MG63 (cell line): ENCODE measurements around the gene ARL13B. TPM values are rescaled to one million over a fixed set of nuclear protein-coding genes. Genes with fewer than 3 reads are reported as not detected.
"Not testable (repeated sequence)": the region's sequence is repeated elsewhere in the genome, so short reads cannot be mapped to it uniquely, and the experiment has no call there.

Source experiments
- DNase-seq: peaks from one replicate; pipeline ENCODE4 v3.0.0-alpha.2; 2020
- H3K27me3 ChIP-seq: fragments of 250-450 bp; sonication (Bioruptor Pico); 2 replicates; pipeline ENCODE4 v1.5.1; 2020; ENCODE audit warnings: mild to moderate bottlenecking, moderate library complexity
- H3K36me3 ChIP-seq: fragments of 250-450 bp; sonication (Bioruptor Pico); 2 replicates; pipeline ENCODE4 v1.5.1; 2020; ENCODE audit warnings: mild to moderate bottlenecking, moderate library complexity
- H3K4me3 ChIP-seq: fragments of 250-450 bp; sonication (Bioruptor Pico); 2 replicates; pipeline ENCODE4 v1.5.1; 2020; ENCODE audit warnings: mild to moderate bottlenecking, moderate library complexity
- H3K9me3 ChIP-seq: fragments of 250-450 bp; sonication (Bioruptor Pico); 2 replicates; pipeline ENCODE4 v1.5.1; 2020; ENCODE audit warnings: mild to moderate bottlenecking, moderate library complexity
- total RNA-seq: library from RNA; depleted of rRNA; stranded (reverse); fragments of >200 nt; shearing (Covaris generic); gene quantifications from 2 replicates; pipeline ENCODE4 v1.2.3, GENCODE V29; 2014; ENCODE audit warnings: low replicate concordance

ARL13B gene
- total RNA-seq, 1 experiment from 2014 or later, result 6.6 TPM

DNA sequence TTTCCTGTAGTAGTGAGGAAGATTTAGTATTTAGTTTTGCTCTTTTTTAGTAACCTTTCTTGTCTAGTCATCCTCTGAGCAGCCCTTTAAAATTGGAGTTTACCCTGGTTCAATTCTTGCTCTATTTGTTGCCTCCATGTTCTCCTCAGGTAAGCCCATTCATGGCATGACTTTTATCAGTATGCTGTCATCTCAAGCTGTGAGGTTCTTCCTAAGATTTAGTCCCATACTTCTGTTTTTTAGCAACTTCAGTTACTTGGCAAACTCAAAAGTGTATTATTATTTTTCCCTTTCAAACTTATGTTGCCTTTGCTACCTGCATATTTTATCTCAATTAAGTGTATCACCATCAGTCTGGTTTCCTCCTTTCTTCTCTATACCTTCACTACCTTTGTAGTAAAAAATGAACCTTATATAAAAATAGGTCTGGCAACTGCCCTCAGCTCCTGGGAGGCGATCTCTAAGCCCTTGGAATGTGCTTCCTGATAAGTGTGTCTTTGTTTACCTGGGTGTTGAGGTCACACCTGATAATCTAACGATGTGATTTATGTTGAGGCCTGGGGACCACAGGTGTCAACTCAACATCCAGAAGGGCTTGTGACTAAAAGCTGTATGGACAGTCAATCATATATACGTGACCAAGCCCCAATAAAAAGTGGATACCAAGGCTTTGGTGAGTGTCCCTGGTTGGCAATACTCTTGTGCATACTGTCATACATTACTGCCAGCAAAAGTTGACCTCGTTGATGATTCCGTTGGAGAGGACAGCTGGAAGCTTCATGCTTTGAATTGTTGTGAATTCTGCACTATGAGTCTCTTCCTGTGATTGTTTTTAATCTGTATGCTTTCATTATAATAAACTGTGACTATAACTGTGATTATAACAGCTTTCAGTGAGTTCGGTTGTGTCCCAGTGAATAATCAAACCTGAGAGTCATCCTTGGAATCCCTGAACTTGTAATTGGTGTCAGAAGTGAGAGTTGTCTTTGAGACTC is 86.8 kb downstream of the ARL13B start:
- Histone ChIP-seq H3K27me3 (no peaks in the 10 kb centered on the region), H3K4me3 (no peak overlapping the region), H3K36me3 (peaks cover 30% of the 10 kb centered on the region), H3K9me3 (no peaks in the 10 kb centered on the region; the same call in 1 of the 2 replicates)
- DNase-seq, result no peak

DNA sequence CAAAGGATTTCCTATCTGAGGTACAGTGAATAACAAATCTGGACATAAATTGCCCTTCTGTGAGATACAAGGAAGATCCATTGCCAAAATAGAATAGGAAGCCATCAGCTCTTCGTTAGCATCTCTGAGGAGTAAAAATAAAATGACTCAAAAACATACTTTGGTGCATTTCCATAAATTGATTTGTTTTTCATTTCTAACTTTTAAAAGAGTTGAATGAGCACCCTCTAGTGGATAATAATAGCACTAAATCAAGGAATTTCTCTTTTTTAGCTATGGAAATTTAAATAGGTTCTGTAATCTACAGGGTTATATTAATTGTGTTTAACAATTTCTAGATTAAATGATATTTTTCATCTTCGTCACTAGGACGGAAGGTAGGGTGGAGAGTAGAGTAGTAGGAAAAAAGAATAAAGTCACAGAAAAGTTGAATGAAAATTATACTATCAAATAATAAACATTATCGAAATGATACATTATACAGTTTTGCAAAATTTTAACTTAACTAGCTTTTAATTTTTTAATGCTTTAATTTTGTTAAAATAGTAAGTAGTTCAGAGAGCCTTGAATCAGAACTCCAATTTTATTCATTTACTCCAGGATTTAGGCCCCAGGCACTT is 89.3 kb downstream of the ARL13B start:
- Histone ChIP-seq H3K27me3 (no peaks in the 10 kb centered on the region), H3K36me3 (peaks cover 28% of the 10 kb centered on the region), H3K4me3 (no peak overlapping the region), H3K9me3 (no peaks in the 10 kb centered on the region; the same call in 1 of the 2 replicates)
- no peak for DNase-seq

DNA sequence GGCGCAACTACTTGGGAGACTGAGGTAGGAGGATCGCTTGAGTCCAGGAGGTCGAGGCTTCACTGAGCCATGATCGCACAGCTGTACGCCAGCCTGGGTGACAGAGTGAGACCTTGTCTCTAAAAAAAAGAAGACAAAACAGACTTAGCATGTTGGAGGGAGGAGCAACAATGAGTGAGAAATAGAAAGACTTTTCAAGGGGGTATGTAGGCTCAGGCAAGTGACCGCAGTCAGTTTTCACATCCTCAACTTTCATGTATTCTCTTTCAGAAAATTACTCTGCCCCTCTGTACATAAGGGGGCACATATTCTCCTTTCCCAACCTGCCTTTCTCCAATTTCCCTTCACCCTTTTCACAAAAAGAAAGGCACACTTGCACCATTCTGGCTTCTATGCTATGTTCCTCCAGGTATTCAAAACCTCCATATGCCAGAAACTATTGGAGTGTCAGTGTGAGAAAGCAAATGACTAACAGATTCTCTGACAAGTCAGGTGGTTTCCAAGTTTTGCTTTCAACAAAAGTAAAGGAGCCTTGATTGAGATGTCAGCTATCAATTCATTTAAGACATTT is 90.5 kb downstream of the ARL13B start:
- Histone ChIP-seq H3K36me3 (peaks cover 17% of the 10 kb centered on the region), H3K4me3 (no peak overlapping the region), H3K9me3 (no peaks in the 10 kb centered on the region; the same call in 1 of the 2 replicates), H3K27me3 (no peaks in the 10 kb centered on the region)
- DNase-seq, result no peak

DNA sequence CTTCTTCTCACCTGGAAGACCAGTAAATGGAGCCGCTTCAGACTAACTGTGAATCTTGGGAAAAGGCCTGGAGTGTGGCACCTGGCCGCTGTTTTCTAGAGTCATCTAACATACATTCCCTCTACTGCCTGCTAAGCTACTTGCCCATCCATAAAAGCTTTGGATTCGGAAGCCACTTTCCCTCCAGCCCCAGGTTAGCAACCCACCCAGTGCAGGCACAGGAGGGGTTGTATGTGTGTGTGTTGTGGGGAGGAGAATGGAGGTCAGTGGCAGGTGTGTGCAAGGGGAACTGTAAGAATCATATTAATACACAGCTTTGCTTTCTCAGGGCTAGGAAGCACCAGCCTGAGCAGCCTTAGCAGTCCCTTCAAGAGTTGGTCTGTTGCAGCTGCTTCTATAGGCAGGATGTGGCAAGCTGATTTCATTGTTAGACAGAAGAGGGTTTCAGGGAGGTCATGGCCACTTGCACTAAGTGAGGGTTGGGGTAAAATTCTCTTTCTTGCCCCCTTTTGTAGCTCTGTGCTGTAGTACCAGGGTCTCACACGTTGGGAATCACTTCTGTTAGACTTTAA is 91.8 kb downstream of the ARL13B start:
- no peak for DNase-seq
- Histone ChIP-seq H3K27me3 (no peaks in the 10 kb centered on the region), H3K36me3 (peaks cover 16% of the 10 kb centered on the region), H3K9me3 (no peaks in the 10 kb centered on the region), H3K4me3 (no peak overlapping the region)

DNA sequence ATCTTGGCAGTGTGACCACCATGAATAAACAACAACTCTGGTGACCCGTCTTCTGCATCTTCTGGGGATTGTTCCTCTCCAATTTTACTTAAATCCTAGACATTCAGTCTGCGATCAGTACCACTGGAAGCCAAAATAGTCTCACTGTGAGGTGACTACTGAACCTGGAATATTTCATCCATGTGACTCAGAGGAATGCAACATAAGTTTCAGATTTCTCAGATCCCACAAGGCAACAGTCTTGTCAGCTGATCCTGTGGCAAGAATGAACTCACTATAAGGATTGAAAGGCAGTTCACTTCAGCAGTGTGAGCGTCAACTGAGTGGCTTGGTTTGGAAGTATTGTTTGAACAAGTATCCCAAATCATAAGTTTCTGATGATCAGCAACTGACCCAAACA is 96.1 kb downstream of the ARL13B start:
- Histone ChIP-seq H3K4me3 (no peak overlapping the region), H3K9me3 (no peaks in the 10 kb centered on the region), H3K36me3 (peaks cover 11% of the 10 kb centered on the region), H3K27me3 (no peaks in the 10 kb centered on the region)
- DNase-seq, result no peak

DNA sequence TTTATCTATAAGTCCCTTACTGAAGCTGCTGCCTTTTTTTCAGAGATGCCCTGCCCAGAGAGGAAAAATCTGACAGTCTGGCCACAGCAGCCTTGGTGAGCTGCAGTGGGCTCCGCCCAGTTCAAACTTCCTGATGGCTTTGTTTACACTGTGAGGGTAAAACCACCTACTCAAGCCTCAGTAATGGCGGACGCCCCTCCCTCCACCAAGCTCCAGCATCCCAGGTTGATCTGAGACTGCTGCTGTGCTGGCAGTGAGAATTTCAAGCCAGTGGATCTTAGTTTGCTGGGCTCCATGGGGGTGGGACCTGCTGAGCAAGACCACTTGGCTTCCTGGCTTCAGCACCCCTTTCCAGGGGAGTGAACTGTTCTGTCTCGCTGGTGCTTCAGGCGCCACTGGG is 100.6 kb downstream of the ARL13B start:
- H3K36me3 ChIP-seq, result peaks cover 23% of the 10 kb centered on the region
- not testable (repeated sequence) for H3K27me3 ChIP-seq, H3K9me3 ChIP-seq

DNA sequence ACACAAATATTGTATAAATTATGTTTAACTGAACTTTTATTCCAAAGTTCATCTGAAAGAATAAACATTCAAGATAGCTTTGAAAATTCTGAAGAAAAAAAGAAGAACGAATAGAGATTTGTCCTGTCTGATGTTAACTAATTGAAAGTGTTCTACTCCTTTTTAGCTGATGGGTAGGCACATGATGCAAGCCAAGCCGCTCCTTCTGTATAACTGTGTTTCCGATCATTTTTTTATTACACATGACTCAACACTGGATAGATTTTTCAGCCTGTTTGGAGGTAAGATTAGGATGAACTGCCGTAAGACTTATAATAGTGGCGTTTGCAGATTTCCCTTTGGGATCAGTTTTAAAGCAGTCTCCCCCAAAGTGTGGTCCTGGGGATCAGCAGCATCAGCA is 101.9 kb downstream of the ARL13B start:
- Histone ChIP-seq H3K4me3 (no peak overlapping the region), H3K36me3 (peaks cover 16% of the 10 kb centered on the region), H3K9me3 (no peaks in the 10 kb centered on the region), H3K27me3 (no peaks in the 10 kb centered on the region)
- no peak for DNase-seq

More for the DNA sequence above, 100.6 kb downstream of the ARL13B start:
- DNase-seq, H3K4me3 ChIP-seq: not testable (repeated sequence)

DNA sequence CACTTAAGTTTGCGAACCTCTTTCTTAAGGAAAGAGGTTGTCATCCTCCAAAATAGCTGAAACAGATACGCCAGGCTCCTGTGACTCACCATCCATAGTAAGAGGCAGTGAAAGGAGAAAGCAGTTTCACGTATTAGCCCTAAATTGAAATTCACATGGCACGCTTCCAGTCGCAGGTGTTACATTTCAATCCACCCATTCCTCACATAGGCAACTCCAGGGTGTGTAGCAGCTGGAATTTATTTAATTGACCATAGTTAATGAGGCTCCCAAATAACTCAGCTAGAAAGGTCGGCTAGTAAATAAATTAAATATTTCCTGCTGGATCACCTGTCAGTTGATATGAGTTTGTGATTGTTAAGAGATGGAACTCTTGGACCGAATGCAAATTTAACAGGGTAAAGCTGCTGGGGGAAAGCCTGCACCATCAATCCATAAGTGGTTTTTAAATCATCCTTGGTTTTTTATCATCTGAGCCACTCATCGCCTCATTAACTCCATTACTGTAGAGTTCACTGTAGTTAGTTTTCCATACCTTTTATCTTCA is 102.5 kb downstream of the ARL13B start:
- Histone ChIP-seq H3K36me3 (peaks cover 13% of the 10 kb centered on the region), H3K27me3 (no peaks in the 10 kb centered on the region), H3K9me3 (no peaks in the 10 kb centered on the region), H3K4me3 (no peak overlapping the region)
- no peak for DNase-seq

DNA sequence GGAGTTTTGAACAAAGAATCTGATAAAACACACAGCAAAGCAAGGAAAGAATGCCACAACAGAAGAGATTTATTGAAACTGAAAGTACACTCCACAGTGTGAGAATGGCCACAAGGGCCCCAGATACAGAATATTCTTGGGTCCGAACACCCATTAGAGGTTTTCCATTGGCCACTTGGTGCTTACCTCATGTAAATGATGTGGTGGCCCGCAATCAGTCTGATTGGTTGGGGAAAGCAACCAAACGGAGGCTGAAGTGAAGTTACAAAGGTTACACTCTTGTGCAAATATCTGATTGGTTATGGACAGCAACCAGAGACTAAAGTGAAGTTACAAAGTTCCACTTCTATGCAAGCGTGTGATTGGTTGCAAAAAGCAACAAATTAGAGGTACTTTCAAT is 103.3 kb downstream of the ARL13B start:
- no peaks in the 10 kb centered on the region for H3K27me3 ChIP-seq
- no peaks in the 10 kb centered on the region for H3K9me3 ChIP-seq
- H3K36me3 ChIP-seq, result peaks cover 13% of the 10 kb centered on the region
- no peak for DNase-seq
- H3K4me3 ChIP-seq, result no peak overlapping the region

DNA sequence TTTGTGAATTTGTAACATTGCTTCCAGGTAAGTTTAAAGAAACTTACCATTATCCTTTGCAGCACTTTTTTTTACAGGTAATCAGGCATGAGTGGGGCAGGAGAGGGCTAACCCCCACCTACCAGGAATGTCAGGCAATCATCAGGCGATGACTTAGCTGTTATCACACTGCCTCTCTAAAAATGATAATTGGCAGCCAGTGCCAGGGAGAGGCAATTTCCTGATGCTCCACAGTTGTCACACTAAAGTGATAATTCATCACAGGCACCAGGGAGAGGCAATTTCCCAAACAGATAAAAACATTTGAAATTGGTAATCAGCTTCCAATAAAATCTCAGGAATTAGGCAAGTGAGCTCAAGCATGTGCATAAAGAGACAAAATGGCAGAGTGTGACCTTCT is 109.2 kb downstream of the ARL13B start:
- no peaks in the 10 kb centered on the region for H3K9me3 ChIP-seq
- no peak for DNase-seq
- H3K36me3 ChIP-seq, result peaks cover 9% of the 10 kb centered on the region
- no peak overlapping the region for H3K4me3 ChIP-seq
- no peaks in the 10 kb centered on the region for H3K27me3 ChIP-seq

DNA sequence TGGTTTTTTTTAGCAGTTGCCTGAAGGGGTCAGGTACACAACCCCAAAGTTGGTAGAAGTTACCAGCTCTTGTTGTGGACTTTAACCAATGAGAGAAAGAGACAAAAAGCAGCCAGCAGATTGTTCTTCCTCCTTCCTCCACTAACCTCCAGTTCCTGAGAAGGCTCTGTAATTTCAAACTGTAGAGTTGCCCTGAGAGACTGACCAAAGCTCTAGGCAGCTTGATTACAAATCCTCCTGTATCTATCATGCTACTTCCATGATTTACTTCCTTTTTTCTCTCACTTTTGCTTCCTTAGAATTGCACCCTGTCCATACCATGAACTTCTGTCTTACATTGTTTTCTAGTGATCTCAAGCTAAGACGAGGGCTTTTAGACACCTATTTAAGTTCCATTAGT is 112.1 kb downstream of the ARL13B start:
- no peak overlapping the region for H3K4me3 ChIP-seq
- no peaks in the 10 kb centered on the region for H3K9me3 ChIP-seq
- no peak for DNase-seq
- H3K36me3 ChIP-seq, result peaks cover 4% of the 10 kb centered on the region
- H3K27me3 ChIP-seq, result no peaks in the 10 kb centered on the region

DNA sequence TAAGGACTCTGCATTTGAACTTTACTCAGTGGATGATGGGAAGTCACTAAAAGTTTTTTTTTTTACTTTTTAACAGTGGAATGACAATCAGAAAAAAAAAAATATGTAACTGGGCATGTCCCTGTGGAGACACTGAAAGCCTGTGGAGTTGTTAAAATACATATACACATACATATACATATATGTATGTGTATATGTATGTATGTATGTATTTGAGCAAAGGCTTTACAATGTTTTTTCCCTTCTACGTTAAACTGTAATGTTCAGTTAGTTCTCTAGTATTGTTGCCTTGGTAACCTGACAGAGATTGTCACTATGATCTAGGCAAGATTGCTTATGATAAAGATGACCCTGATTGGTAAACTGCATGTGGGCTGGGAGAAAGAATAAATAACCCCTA is 113.2 kb downstream of the ARL13B start:
- no peak for DNase-seq
- Histone ChIP-seq H3K4me3 (no peak overlapping the region), H3K36me3 (peaks cover 6% of the 10 kb centered on the region), H3K27me3 (no peaks in the 10 kb centered on the region), H3K9me3 (no peaks in the 10 kb centered on the region)

DNA sequence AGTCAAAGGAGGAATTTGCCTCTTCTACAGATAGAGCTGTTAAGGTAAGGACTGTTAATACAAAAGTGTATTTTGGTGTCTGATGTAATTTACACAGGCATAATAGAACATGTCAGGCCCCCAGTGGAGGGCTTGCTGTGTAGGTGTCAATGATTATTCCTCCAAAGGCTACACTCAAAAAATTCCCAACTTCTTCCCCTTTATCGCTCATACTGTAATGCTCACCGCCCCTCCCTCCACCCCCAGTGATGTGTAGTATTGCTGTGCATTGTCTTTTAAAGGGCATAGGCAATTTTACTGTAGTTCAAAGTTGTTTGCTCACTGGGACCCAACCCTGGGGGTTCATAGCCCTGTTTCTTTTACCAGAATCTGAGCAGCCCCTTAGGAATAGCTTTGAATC is 115.2 kb downstream of the ARL13B start:
- no peaks in the 10 kb centered on the region for H3K27me3 ChIP-seq
- no peak for DNase-seq
- peaks cover 8% of the 10 kb centered on the region for H3K36me3 ChIP-seq
- no peak overlapping the region for H3K4me3 ChIP-seq
- H3K9me3 ChIP-seq, result no peaks in the 10 kb centered on the region

DNA sequence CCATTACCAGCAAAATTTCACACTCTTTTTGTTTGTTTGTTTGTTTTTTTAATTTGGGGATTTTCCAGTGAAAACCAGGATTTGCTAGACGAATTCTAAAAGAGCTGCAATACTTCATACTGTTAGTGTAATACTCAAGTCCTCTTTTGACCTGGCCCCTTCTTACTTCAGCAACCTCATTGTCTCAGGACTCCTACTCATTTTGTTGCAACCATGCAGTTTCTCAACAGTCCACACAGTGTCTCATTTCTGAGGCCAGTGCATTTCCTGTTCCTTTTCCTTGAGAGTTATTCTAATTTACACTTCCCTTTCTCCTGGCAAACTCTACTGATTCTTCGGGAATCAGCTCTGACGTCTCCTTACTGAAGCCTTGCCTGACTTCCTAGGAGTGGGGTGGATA is 118.5 kb downstream of the ARL13B start:
- DNase-seq, result no peak
- no peaks in the 10 kb centered on the region for H3K27me3 ChIP-seq
- H3K9me3 ChIP-seq, result no peaks in the 10 kb centered on the region

DNA sequence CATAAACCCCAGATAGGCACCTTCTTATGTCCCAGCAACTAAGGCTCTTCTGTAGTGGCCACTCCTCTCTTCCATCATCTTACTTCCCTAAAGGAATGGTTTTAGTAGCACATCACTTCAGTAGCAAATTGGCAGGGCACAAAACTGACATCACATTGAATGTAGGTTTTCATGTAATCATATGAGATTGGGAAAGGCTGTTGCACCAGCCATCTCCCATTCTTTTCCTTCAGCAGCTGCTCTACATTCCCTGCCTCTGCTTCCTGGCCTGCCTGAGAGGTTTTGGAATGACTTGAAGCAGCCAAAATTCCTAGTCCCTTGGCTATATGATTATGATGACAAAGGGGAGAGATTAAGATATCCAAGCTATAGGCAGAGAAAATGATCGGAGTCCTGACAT is 119.4 kb downstream of the ARL13B start:
- H3K4me3 ChIP-seq, result no peak overlapping the region
- H3K27me3 ChIP-seq, result no peaks in the 10 kb centered on the region
- no peak for DNase-seq
- H3K36me3 ChIP-seq, result peaks cover 14% of the 10 kb centered on the region
- H3K9me3 ChIP-seq, result no peaks in the 10 kb centered on the region

More for the DNA sequence above, 118.5 kb downstream of the ARL13B start:
- H3K4me3 ChIP-seq, result no peak overlapping the region
- H3K36me3 ChIP-seq, result peaks cover 12% of the 10 kb centered on the region

DNA sequence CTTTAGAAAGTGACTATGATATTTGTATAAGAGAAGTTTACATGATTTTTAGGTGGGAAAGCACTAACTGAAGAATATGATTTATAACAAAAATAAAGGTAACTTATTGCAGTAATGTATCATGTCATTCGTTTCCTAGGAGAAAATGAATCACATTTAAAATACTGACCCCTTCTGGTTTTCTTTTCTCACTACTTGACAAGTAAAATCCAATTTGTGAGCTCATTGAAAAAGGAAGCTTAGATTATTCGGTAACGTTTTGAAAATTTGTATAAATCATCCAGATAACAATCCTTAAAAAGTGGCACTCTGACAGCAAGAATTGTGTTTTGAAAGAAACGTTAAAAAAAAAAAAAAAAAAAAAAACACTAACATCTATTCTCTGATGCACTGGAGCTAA is 121.9 kb downstream of the ARL13B start:
- H3K4me3 ChIP-seq, result no peak overlapping the region
- H3K27me3 ChIP-seq, result no peaks in the 10 kb centered on the region
- H3K36me3 ChIP-seq, result peaks cover 10% of the 10 kb centered on the region
- DNase-seq, result no peak
- H3K9me3 ChIP-seq, result no peaks in the 10 kb centered on the region
